ENCODE results near the gene CAMK2D. TPM values are rescaled to one million over a fixed set of nuclear protein-coding genes. Genes with fewer than 3 reads are reported as not detected.

Gene CAMK2D
- total RNA-seq, 1 donor from 2014 or later, result 57.6 TPM

DNA sequence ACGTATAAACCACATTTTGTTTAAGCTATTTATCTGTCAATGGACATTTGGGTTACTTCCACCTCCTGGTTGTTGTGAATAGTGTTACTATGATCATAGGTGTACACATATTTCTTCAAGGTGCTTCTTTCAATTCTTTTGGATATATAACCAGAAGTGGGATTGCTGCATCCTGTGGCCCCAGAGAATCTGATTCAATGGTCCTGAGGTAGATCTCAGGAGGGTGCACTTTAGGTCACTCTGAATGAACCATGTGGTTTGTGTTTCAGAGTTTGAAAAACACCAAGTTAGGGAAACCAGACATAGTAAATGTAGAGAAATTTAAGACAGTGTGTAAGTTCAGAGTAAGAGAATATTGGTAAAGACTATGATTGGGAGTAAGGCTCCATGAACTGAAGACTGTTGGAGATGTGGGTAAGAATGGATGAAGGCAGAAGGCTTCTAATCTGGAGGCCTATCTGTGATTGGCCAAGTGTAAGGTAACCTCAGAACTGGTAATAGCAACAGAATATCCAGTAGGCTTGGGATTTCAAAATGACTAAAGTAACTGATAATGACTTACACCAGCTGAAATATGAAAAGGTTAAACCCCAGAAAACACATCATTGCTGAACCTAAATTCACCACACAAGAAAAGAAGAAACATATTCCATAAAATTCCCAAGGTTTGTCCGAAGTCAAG is 236.9 kb downstream of the CAMK2D start:
- Mint-ChIP-seq H3K4me3 (no peak overlapping the region), H3K9me3 (no peaks in the 10 kb centered on the region), H3K4me1 (ENCODE audit: unreplicated experiment) (no peaks in the 10 kb centered on the region), H3K27ac (no peak overlapping the region), H3K36me3 (peaks cover 16% of the 10 kb centered on the region), H3K27me3 (no peaks in the 10 kb centered on the region)
- no peak for DNase-seq (ENCODE audit: extremely low spot score, unreplicated experiment)
- TF ChIP-seq CTCF (conservative IDR thresholded peaks at IDR 0.05), result no peak

DNA sequence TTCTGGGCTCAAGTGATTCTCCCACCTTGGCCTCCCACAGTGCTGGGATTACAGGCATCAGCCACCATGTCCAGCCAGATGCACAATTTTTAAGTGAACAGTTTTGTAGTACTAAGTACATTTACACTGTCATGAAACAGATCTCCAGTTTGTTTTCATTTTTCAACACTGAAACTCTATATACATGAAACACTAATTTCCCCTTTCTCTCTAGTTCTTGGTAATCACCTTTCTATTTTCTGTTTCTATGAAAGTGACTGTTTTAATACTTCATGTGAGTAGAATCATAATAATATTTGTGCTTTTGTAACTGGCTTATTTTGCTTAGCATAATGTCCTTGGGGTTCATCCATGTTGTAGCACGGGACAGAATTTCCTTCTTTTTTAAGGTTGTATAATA is 237.4 kb downstream of the CAMK2D start:
- Mint-ChIP-seq H3K27me3 (no peaks in the 10 kb centered on the region), H3K4me1 (ENCODE audit: unreplicated experiment) (no peaks in the 10 kb centered on the region), H3K36me3 (peaks cover 16% of the 10 kb centered on the region), H3K27ac (no peak overlapping the region), H3K9me3 (no peaks in the 10 kb centered on the region), H3K4me3 (no peak overlapping the region)
- DNase-seq (ENCODE audit: extremely low spot score, unreplicated experiment), result no peak
- TF ChIP-seq CTCF (conservative IDR thresholded peaks at IDR 0.05), result no peak

DNA sequence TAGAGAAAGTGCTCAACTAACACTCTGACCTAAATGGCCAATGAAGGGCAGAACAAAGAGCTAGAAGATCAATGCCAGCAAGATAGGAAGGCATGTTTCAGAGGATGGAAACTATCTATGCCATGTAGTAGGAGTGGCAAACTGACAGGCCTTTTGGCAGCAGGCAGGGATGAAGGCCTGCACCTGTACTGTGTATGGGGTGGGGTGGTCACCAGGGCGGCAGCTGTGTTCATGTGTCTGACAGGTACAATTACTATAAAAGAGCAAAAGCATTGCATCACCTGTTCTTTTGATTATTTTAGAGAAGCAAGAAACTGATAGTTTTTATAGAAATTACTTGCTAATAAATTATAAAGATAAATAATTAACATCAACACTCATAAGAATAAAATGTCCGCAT is 239.1 kb downstream of the CAMK2D start:
- no peak overlapping the region for H3K27ac Mint-ChIP-seq
- H3K27me3 Mint-ChIP-seq, result no peaks in the 10 kb centered on the region
- H3K9me3 Mint-ChIP-seq, result no peaks in the 10 kb centered on the region
- peaks cover 17% of the 10 kb centered on the region for H3K36me3 Mint-ChIP-seq
- no peak for DNase-seq (ENCODE audit: extremely low spot score, unreplicated experiment)
- no peak overlapping the region for H3K4me3 Mint-ChIP-seq
- TF ChIP-seq CTCF (conservative IDR thresholded peaks at IDR 0.05), result no peak
- no peaks in the 10 kb centered on the region for H3K4me1 Mint-ChIP-seq (ENCODE audit: unreplicated experiment)

- Mint-ChIP-seq H3K27me3 (no peaks in the 10 kb centered on the region), H3K4me3 (no peak overlapping the region), H3K4me1 (ENCODE audit: unreplicated experiment) (no peaks in the 10 kb centered on the region), H3K27ac (no peak overlapping the region), H3K36me3 (peaks cover 19% of the 10 kb centered on the region), H3K9me3 (no peaks in the 10 kb centered on the region)
- no peak for TF ChIP-seq CTCF (conservative IDR thresholded peaks at IDR 0.05)
- no peak for DNase-seq (ENCODE audit: extremely low spot score, unreplicated experiment)
Observed at GRCh38 chr4:113513382-113513781, 248.2 kb downstream of the CAMK2D start.

DNA sequence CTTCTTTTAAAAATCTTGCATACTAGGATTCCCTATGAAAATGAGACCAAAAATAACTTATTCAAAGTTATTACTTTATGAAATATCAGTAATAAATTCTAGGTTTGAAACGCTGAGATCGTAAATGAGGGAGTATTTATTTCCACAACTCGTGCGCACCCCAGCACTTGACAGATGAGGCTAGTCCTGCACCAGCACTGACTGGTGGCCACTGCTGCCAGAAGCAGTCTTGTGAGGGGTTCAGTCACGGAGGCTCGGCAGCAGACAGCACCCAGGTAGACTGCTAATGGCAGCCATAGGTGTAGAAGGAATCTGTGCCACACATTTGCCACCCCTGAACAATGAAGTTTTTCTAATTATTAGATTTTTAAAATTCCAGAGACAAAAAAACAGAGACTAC is 248.7 kb downstream of the CAMK2D start:
- Mint-ChIP-seq H3K27ac (no peak overlapping the region), H3K36me3 (peaks cover 24% of the 10 kb centered on the region), H3K4me3 (no peak overlapping the region), H3K4me1 (ENCODE audit: unreplicated experiment) (no peaks in the 10 kb centered on the region), H3K27me3 (no peaks in the 10 kb centered on the region), H3K9me3 (no peaks in the 10 kb centered on the region)
- no peak for DNase-seq (ENCODE audit: extremely low spot score, unreplicated experiment)
- no peak for TF ChIP-seq CTCF (conservative IDR thresholded peaks at IDR 0.05)

DNA sequence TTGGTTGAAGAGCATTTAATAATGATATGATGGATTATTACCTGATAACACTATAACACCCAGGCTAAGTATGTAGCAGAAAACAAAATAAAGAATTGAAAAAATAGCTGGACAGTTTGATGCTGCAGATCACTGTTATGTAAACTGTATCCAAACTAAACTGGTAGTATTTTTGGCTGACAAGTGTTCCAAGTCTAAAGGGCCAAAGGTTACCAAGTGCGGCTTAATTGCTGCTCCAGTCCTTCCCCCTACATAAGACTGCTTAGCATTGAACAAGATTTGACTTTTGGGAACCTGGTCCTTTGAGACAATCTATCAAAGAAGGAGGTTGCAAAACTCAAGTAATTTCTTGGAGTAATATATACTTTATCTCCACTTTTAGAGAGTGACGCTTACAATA is 249.6 kb downstream of the CAMK2D start:
- H3K4me1 Mint-ChIP-seq (ENCODE audit: unreplicated experiment), result no peaks in the 10 kb centered on the region

More for the DNA sequence above, 249.6 kb downstream of the CAMK2D start:
- peaks cover 20% of the 10 kb centered on the region for H3K36me3 Mint-ChIP-seq
- H3K4me3 Mint-ChIP-seq, result no peak overlapping the region
- no peaks in the 10 kb centered on the region for H3K9me3 Mint-ChIP-seq
- TF ChIP-seq CTCF (conservative IDR thresholded peaks at IDR 0.05), result no peak
- no peaks in the 10 kb centered on the region for H3K27me3 Mint-ChIP-seq
- no peak overlapping the region for H3K27ac Mint-ChIP-seq
- no peak for DNase-seq (ENCODE audit: extremely low spot score, unreplicated experiment)
